Natural killer cell (primary cell): ENCODE results near the gene PSD. TPM values are rescaled to one million over a fixed set of nuclear protein-coding genes. Genes with fewer than 3 reads are reported as not detected.

Source experiments
- ATAC-seq, 3 donors: fragments of 150-1000 bp in 2 of 3; fragments of 200-7000 bp in 1 of 3; cut with Tn5 transposase; 1 replicate in 1 of 3; 2 replicates in 2 of 3; pipeline ENCODE4 v1.10.0; 2021; ENCODE audit warnings: mild to moderate bottlenecking in 2 of 3, moderate library complexity in 2 of 3
- DNase-seq, 2 donors: peaks; one replicate each; pipeline versions ENCODE4 v3.0.0 to v3.0.0-alpha.2; 2013 to 2021; ENCODE audit warnings: mixed read lengths in 1 of 2
- H3K27ac ChIP-seq: one replicate; pipeline ENCODE4 v1.5.1; 2013; ENCODE audit warnings: mild to moderate bottlenecking, low read length
- H3K27me3 ChIP-seq: one replicate; pipeline ENCODE4 v1.6.1; 2013; ENCODE audit warnings: low read length; ENCODE audit not compliant: control insufficient read depth, insufficient read depth
- H3K36me3 ChIP-seq: one replicate; pipeline ENCODE4 v1.6.1; 2013; ENCODE audit warnings: low read length; ENCODE audit not compliant: control insufficient read depth, insufficient read depth
- H3K4me1 ChIP-seq: one replicate; pipeline ENCODE4 v1.6.1; 2013; ENCODE audit warnings: low read length; ENCODE audit not compliant: control insufficient read depth, insufficient read depth
- H3K4me3 ChIP-seq: one replicate; pipeline ENCODE4 v1.5.1; 2013; ENCODE audit warnings: low read length
- H3K9me3 ChIP-seq: one replicate; pipeline ENCODE4 v1.6.1; 2013; ENCODE audit warnings: low read length; ENCODE audit not compliant: control insufficient read depth, insufficient read depth
- H3K27ac Mint-ChIP-seq, 2 donors: one replicate each; pipeline ENCODE4 v1.8.0; 2022; ENCODE audit warnings: mild to moderate bottlenecking in 2 of 2, mixed read lengths in 2 of 2, moderate library complexity in 1 of 2
- H3K27me3 Mint-ChIP-seq, 2 donors: one replicate each; pipeline ENCODE4 v1.8.0; 2022; ENCODE audit warnings: low read depth in 2 of 2, mixed read lengths in 2 of 2
- H3K36me3 Mint-ChIP-seq: one replicate; pipeline ENCODE4 v1.8.0; 2022; ENCODE audit warnings: mixed read lengths
- H3K4me1 Mint-ChIP-seq, 2 donors: one replicate each; pipeline ENCODE4 v1.8.0; 2022; ENCODE audit warnings: mixed read lengths in 2 of 2
- H3K4me3 Mint-ChIP-seq: one replicate; pipeline ENCODE4 v1.8.0; 2022; ENCODE audit warnings: mild to moderate bottlenecking, moderate library complexity, mixed read lengths
- H3K9me3 Mint-ChIP-seq, 2 donors: one replicate each; pipeline ENCODE4 v1.8.0; 2022; ENCODE audit warnings: mixed read lengths in 2 of 2
- WGBS: methylation state at CpG from one replicate; pipeline ENCODE4 v1.1.7; 2013; ENCODE audit warnings: missing lambda C conversion rate; ENCODE audit not compliant: insufficient coverage; 5-methylcytosine and 5-hydroxymethylcytosine counted together
- intact Hi-C: fragments of 100-400 bp; cut with micrococcal nuclease; formaldehyde crosslinking; loops from one replicate; pipeline ENCODE4 v1.14.2; 2022
- total RNA-seq, 4 donors: library from RNA; stranded (reverse); fragments of 120-200 nt in 1 of 4; gene quantifications; one replicate each; pipeline versions ENCODE4 v1.2.3 to v1.2.4, GENCODE V29; 2013 to 2022
- TF ChIP-seq, protein P1 (sequence below): fragments of 200-600 bp; IDR thresholded peaks from one replicate; pipeline ENCODE4 v1.8.0; 2022; ENCODE audit warnings: antibody characterized with exemption

Gene PSD
- total RNA-seq, 3 donors from 2014 or later (not counting 1 experiment from before 2014, with no cell fraction given), result 1.9 to 2.4 (median 2.1) TPM

DNA sequence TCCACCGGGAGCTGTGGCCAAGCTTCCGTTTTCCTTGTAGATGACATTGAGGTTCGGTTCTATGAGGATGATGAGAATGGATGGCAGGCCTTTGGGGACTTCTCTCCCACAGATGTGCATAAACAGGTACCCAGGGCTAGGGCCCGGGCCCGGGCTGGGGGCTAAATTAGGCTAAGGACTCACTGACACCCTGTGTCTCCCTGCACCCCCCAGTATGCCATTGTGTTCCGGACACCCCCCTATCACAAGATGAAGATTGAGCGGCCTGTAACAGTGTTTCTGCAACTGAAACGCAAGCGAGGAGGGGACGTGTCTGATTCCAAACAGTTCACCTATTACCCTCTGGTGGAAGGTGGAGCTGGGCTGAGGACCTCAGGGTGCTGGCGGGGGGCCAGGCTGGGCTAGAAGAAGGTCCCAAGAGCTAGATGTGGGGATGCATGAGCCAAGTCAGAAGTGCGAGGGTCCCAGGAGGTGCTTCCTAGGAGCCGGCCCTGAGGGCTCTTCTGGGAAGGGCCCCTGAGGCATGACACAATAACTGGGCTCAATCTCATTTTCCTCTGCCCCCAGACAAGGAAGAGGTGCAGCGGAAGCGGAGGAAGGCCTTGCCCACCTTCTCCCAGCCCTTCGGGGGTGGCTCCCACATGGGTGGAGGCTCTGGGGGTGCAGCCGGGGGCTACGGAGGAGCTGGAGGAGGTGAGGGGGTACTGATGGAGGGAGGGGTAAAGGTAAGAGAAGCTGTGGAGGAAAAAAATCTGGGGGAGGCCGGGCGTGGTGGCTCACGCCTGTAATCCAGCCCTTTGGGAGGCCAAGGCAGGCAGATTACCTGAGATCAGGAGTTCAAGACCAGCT is 20.2 kb downstream of the PSD start:
- peak overlapping the region; percentile 81 for H3K4me3 Mint-ChIP-seq
- intact Hi-C loops, result loop anchor here (2.0 to 10.0 kb wide), 2 partner anchors 168 to 246 kb away; partner anchors contain the start of gene TRIM8
- 93% methylated on average over 21 of the region's 21 CpGs for WGBS
- no peaks in the 10 kb centered on the region for H3K9me3 Mint-ChIP-seq
- Histone ChIP-seq H3K36me3 (peaks cover 42% of the 10 kb centered on the region), H3K4me1 (peaks cover 48% of the 10 kb centered on the region), H3K9me3 (no peaks in the 10 kb centered on the region), H3K27me3 (no peaks in the 10 kb centered on the region), H3K27ac (peak overlapping the region; percentile 79), H3K4me3 (no peak overlapping the region)
- TF ChIP-seq, protein P1, sequence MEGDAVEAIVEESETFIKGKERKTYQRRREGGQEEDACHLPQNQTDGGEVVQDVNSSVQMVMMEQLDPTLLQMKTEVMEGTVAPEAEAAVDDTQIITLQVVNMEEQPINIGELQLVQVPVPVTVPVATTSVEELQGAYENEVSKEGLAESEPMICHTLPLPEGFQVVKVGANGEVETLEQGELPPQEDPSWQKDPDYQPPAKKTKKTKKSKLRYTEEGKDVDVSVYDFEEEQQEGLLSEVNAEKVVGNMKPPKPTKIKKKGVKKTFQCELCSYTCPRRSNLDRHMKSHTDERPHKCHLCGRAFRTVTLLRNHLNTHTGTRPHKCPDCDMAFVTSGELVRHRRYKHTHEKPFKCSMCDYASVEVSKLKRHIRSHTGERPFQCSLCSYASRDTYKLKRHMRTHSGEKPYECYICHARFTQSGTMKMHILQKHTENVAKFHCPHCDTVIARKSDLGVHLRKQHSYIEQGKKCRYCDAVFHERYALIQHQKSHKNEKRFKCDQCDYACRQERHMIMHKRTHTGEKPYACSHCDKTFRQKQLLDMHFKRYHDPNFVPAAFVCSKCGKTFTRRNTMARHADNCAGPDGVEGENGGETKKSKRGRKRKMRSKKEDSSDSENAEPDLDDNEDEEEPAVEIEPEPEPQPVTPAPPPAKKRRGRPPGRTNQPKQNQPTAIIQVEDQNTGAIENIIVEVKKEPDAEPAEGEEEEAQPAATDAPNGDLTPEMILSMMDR, result no peak
- H3K27me3 Mint-ChIP-seq, result no peaks in the 10 kb centered on the region
- DNase-seq (peak in 1 of 2 donors; percentile 33), ATAC-seq (no peak)
- no peaks in the 10 kb centered on the region for H3K36me3 Mint-ChIP-seq
- peaks cover 29 to 45% of the 10 kb centered on the region in 2 donors for H3K4me1 Mint-ChIP-seq
- H3K27ac Mint-ChIP-seq, result peak overlapping the region; percentile 99

DNA sequence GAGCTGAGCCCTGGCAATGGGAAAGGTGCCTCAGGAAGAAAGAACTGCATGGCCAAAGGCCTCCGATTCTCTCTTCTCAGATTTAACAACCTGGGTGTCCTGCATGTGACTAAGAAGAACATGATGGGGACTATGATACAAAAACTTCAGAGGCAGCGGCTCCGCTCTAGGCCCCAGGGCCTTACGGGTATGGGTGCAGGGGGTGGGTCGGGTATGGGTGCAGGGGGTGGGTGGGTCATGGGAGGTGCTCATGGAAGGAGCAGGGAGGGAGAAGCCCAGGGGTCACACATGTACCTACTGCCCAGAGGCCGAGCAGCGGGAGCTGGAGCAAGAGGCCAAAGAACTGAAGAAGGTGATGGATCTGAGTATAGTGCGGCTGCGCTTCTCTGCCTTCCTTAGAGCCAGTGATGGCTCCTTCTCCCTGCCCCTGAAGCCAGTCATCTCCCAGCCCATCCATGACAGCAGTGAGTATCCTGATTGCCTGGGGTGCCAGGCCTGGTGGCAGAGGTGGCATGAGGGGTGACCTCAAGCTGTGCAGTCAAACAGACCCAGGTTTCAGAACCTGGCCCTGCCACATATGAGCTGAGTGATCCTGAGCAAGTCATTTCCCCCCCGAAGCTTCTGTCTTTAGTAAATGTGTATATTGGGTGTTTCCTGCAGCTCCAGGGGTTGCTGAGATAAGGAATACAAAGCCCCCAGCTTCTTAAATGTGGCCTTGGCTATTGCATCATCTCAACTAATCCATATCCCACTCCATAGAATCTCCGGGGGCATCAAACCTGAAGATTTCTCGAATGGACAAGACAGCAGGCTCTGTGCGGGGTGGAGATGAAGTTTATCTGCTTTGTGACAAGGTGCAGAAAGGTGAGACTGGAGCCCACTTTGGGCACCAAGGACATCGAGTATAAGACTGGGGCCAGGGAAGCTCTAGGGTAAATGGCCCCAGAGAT is 21.1 kb downstream of the PSD start:
- no peak overlapping the region for H3K4me3 ChIP-seq
- 95% methylated on average over 13 of the region's 14 CpGs for WGBS
- H3K27ac ChIP-seq, result peak overlapping the region; percentile 91
- peak in 1 of 2 donors; percentile 23 for DNase-seq
- Mint-ChIP-seq H3K9me3 (no peaks in the 10 kb centered on the region), H3K4me1 (peaks cover 34 to 51% of the 10 kb centered on the region in 2 donors), H3K27me3 (no peaks in the 10 kb centered on the region), H3K4me3 (peak overlapping the region; percentile 98), H3K36me3 (no peaks in the 10 kb centered on the region), H3K27ac (peak overlapping the region; percentile 99)
- H3K4me1 ChIP-seq, result peaks cover 51% of the 10 kb centered on the region
- intact Hi-C loops, result loop anchor here (2.0 to 10.0 kb wide), 2 partner anchors 167 to 247 kb away; partner anchors contain the start of gene TRIM8
- TF ChIP-seq, protein P1, result no peak
- peaks cover 41% of the 10 kb centered on the region for H3K36me3 ChIP-seq
- H3K9me3 ChIP-seq, result no peaks in the 10 kb centered on the region
- no peak for ATAC-seq
- no peaks in the 10 kb centered on the region for H3K27me3 ChIP-seq

DNA sequence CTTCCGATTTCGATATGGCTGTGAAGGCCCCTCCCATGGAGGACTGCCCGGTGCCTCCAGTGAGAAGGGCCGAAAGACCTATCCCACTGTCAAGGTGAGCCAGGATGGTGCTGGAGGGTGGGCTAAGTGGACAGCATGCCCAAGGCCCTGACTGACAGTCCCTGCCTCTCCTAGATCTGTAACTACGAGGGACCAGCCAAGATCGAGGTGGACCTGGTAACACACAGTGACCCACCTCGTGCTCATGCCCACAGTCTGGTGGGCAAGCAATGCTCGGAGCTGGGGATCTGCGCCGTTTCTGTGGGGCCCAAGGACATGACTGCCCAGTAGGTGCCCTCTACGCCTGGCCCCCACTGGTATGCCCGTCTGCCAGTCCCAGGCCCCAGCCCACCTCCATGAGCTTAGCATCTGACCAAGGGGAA is 21.8 kb downstream of the PSD start:
- peaks cover 34 to 51% of the 10 kb centered on the region in 2 donors for H3K4me1 Mint-ChIP-seq
- peaks cover 51% of the 10 kb centered on the region for H3K4me1 ChIP-seq
- DNase-seq, result peak in 1 of 2 donors; percentile 27

More for the DNA sequence above, 21.8 kb downstream of the PSD start:
- ATAC-seq, result no peak
- Mint-ChIP-seq H3K4me3 (peak overlapping the region; percentile 98), H3K9me3 (no peaks in the 10 kb centered on the region), H3K36me3 (no peaks in the 10 kb centered on the region), H3K27me3 (no peaks in the 10 kb centered on the region), H3K27ac (peak overlapping the region; percentile 99)
- TF ChIP-seq, protein P1, result no peak
- Histone ChIP-seq H3K27me3 (no peaks in the 10 kb centered on the region), H3K4me3 (no peak overlapping the region), H3K27ac (peak overlapping the region; percentile 91), H3K36me3 (peaks cover 36% of the 10 kb centered on the region), H3K9me3 (no peaks in the 10 kb centered on the region)
- WGBS, result 92% methylated on average over 12 of the region's 12 CpGs
- intact Hi-C loops, result loop anchor here (10.0 kb wide), 1 partner anchor 248 kb away; the partner anchor contains the start of gene TRIM8
